Stimulated activated CD4-positive, alpha-beta T cell treated with anti-CD3 and anti-CD28 coated beads, TNF-alpha, amount 100 ng/mL, for 1 hour (primary cell): ENCODE measurements around the gene P4HA1.
"Not testable (repeated sequence)": the region's sequence is repeated elsewhere in the genome, so short reads cannot be mapped to it uniquely, and the experiment has no call there.

ENCODE experiments used
- DNase-seq, 3 donors: peaks; one replicate each; pipeline ENCODE4 v3.0.0-alpha.2; 2020; ENCODE audit warnings: low read depth in 3 of 3, low spot score in 1 of 3

The P4HA1 gene

GRCh38 chr10:73043766-73044377 lies 52.8 kb downstream of the P4HA1 start:
- no peak for DNase-seq

DNA sequence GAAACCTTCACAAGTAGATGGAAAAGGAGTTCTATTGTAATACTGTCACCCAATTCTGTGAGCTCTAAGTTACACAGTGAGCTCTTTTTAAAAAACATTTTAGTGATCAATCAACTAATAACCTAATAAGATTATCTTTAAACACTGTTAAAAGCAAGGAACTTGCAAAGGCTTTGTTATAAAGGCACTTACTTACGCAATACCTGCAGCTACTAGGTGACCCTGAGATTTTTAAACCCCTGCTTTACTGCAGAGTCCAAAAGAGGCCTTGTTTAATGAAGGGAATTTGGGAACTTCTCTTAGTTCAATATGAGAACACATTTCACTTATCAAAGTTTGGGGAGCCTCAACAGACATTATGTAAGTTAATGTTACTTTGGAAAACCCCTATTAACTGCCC lies 53.3 kb downstream of the P4HA1 start:
- no peak for DNase-seq

- no peak for DNase-seq
These were observed 54.5 kb downstream of the P4HA1 start for GRCh38 chr10:73042130-73042529.

- no peak for DNase-seq
These were observed 57.0 kb downstream of the P4HA1 start for GRCh38 chr10:73039635-73040034.

- not testable (repeated sequence) for DNase-seq
These were observed 60.4 kb downstream of the P4HA1 start for GRCh38 chr10:73036285-73036684.

DNA sequence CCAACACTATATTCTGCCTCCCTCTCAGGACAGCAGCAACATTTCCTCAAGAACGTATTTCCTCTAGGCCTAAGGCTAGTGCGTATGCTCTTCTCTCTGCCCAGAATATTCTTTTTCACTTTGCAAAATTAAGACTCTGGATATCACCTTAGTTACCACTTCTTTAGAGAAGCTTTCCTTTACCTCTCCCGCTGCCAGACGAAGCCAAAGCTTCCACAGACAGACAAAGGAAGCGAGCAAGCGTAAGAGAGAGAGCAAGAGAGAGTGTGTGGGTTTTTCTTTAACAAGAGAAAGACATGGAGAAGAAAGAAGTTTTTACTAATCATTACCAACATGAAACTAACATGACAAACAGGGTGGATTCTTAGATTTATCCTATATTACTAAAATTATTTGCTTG lies 64.1 kb downstream of the P4HA1 start:
- DNase-seq: no peak

DNA sequence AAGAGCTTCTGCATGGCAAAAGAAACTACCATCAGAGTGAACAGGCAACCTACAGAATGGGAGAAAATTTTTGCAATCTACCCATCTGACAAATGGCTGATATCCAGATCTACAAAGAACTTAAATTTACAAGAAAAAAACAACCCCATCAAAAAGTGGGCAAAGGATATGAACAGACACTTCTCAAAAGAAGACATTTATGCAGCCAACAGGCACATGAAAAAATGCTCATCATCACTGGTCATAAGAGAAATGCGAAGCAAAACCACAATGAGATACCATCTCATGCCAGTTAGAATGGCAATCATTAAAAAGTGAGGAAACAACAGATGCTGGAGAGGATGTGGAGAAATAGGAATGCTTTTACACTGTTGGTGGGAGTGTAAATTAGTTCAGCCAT lies 70.0 kb downstream of the P4HA1 start:
- DNase-seq: not testable (repeated sequence)

GRCh38 chr10:73023455-73024070 lies 73.1 kb downstream of the P4HA1 start:
- not testable (repeated sequence) for DNase-seq

DNA sequence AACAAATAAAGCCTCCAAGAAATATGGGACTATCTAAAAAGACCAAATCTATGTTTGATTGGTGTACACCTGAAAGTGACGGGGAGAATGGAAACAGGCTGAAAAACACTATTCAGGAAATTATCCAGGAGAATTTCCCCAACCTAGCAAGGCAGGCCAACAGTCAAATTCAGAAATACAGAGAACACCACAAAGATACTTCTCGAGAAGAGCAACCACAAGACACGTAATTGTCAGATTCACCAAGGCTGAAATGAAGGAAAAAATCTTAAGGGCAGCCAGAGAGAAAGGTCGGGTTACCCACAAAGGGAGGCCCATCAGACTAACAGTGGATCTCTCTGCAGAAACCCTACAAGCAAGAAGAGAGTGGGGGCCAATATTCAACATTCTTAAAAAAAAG lies 73.7 kb downstream of the P4HA1 start:
- DNase-seq: not testable (repeated sequence)

DNA sequence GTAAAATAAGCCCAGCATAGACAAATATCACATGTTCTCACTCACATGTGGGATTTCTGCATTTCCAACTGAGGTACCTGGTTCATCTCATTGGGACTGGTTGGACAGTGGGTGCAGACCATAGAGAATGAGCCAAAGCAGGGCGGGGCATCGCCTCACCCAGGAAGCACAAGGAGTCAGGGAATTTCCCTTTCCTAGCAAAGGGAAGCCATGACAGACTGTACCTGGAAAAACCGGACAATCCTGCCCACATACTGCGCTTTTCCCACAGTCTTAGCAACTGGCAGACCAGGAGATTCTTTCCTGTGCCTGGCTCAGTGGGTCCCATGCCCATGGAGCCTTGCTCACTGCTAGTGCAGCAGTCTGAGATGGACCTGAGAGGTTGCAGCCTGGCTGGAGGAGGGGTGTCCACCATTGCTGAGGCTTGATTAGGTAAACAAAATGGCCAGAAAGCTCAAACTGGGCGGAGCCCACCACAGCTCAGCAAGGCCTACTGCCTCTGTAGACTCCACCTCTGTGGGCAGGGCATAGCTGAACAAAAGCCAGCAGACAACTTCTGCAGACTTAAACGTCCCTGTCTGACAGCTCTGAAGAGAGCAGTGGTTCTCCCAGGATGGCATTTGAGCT lies 75.0 kb downstream of the P4HA1 start:
- DNase-seq: not testable (repeated sequence)

- no peak for DNase-seq
These were observed 75.6 kb downstream of the P4HA1 start for GRCh38 chr10:73021050-73021449.

GRCh38 chr10:73019100-73019499 lies 77.6 kb downstream of the P4HA1 start:
- no peak for DNase-seq

DNA sequence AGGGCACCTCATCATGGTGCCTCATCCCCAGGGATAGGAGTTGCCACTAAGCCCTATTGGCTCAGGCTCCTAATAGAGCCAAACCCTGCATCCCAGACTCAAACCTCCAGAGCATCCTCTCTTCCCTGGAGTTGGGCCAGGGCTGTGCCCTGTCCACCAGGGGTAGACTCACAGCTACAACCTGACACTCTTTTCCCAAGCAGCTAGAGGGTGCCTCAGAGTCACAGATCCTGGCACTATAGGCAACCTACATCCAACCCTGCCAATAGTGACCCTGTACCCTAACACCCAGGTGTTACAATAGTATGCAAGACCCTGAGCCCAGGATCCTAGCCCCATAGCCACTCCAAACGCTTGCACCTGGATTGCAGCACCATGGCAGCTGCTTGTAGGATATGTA lies 78.0 kb downstream of the P4HA1 start:
- no peak for DNase-seq

GRCh38 chr10:73017955-73018480 lies 78.6 kb downstream of the P4HA1 start:
- no peak for DNase-seq

GRCh38 chr10:73015779-73016178 lies 80.9 kb downstream of the P4HA1 start:
- DNase-seq: no peak

GRCh38 chr10:73003822-73004221 lies 92.8 kb downstream of the P4HA1 start:
- no peak for DNase-seq

DNA sequence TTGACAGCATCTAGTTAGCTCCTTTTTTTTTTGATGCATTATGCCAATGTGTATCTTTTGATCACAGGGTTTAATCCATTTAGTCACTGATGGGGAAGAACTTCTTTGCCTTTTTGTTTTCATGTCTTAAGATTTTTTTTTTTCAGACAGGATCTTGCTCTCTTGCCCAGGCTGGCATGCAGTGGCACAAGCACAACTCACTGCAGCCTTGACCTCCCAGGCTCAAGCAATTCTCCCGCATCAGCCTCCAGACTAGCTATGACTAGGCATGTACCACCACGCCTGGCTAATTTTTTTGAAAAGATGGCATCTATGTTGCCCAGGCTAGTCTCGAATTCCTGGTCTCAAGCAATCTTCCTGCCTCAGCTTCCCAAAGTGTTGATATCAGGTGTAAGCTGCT lies 95.7 kb downstream of the P4HA1 start:
- DNase-seq: no peak

GRCh38 chr10:72997099-72997498 lies 99.6 kb downstream of the P4HA1 start:
- DNase-seq: no peak

- not testable (repeated sequence) for DNase-seq
These were observed 101.2 kb downstream of the P4HA1 start for GRCh38 chr10:72995459-72995858.

DNA sequence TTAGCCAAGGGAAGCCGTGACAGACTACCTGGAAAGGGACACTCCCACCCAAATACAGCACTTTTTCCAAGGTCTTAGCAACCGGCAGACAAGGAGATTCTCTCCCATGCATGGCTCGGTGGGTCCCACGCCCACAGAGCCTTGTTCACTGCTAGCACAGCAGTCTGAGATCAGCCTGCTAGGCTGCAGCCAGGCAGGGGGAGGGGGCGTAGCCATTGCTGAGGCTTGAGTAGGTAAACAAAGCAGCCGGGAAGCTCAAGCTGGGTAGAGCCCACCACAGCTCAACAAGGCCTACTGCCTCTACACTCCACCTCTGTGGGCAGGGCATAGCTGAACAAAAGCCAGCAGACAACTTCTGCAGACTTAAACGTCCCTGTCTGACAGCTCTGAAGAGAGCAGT lies 106.9 kb downstream of the P4HA1 start:
- DNase-seq: not testable (repeated sequence)

- not testable (repeated sequence) for DNase-seq
These were observed 112.0 kb downstream of the P4HA1 start for GRCh38 chr10:72984618-72985017.

DNA sequence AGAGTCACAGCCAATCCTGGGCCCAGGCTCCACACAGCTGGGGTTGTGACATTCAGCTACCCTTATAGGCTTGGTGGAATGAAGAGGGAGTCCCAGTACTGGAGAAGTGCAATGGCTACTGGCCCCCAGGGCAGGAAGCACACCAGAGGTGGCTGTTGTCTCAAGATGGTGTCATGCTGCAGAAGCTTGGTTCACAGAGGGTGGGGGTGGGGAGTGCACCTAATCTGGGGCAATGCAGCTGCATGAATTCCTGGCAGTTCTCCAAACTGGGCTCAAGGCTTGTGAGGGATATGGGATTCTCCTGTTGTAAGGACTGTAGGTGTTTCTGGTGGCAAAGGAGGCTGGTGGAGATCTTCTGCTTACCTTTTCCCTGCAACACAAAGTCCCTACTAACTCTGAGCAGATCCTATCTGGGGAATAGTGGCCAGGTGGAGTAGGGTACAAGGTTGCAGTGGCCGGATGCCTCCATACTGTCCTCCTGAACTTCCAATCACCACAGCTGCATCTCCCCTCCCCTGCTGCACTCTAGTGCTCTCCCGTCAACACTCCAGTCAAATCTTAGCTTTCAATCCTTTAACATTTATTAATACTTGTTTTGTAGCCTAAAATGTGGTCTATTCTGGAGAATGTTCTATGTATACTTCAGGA lies 114.7 kb downstream of the P4HA1 start:
- no peak for DNase-seq
